HG02610 (cell line): Measurements from ENCODE around the gene TLR10.
A peak's percentile ranks its signal among the peaks of the same experiment; 100 is the strongest.

Source experiments
- ATAC-seq: cut with Tn5 transposase; IDR thresholded peaks from one replicate; pipeline ENCODE4 v1.9.1; 2021; ENCODE audit warnings: mild to moderate bottlenecking, moderate library complexity; ENCODE audit not compliant: unreplicated experiment

TLR10 gene

GRCh38 chr4:38733663-38734062 is 49.1 kb downstream of the TLR10 start:
- no peak for ATAC-seq

GRCh38 chr4:38730830-38731646 is 51.8 kb downstream of the TLR10 start:
- peak; percentile 89 for ATAC-seq

GRCh38 chr4:38730493-38730829 is 52.3 kb downstream of the TLR10 start:
- ATAC-seq: no peak

- no peak for ATAC-seq
These were observed 54.1 kb downstream of the TLR10 start for GRCh38 chr4:38728631-38729141.

DNA sequence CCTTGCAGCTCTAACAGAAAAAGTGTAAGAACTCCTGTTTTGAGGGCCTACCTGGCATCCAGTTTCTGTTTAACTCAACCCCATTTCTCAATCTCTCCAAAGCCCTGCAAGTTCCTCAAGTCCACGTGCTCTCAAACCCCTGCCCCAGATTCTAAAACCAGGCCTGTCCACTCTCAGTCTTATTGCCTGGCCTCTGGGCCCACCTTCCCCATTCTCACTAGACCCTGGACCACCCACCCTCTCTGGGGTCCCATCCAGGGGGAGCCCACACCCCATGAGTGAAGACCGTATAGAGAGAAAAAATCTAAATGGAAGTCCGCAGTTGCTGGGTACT is 58.3 kb downstream of the TLR10 start:
- no peak for ATAC-seq

GRCh38 chr4:38723726-38724474 is 58.9 kb downstream of the TLR10 start:
- no peak for ATAC-seq

- ATAC-seq: no peak
These were observed 59.7 kb downstream of the TLR10 start for GRCh38 chr4:38723114-38723513.
